Tongue (tissue), 2 donors: Measurements from ENCODE around the gene ISM1. TPM values are rescaled to one million over a fixed set of nuclear protein-coding genes. Genes with fewer than 3 reads are reported as not detected.

Experiments used
- DNase-seq: peaks from one replicate; pipeline ENCODE4 v3.0.0-alpha.2; 2015
- total RNA-seq: library from RNA; depleted of rRNA; stranded (reverse); fragments of >200 nt; gene quantifications from one replicate; pipeline ENCODE4 v1.2.3, GENCODE V29; 2014

Gene ISM1
- total RNA-seq, 1 donor from 2014 or later: 7.6 TPM

DNA sequence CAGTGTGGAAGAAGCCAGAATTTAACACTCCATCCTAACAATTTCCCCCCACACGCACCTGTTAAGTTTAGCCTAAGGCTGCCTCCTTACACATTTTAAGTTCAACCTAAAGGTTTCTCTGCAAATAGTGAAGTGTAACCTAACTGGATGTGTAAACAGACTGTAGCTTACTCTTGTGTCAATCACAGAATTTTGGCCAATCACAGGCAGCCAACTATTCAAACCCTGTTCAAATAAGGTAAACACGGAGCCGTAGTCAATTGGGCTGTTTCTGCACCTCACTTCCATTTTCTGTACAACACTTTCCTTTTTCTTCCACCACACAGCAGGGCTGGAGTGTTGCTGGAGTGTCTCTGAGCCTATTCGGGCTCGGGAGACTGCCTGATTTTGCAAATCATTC, 92.1 kb downstream of the ISM1 start:
- DNase-seq: no peak

GRCh38 chr20:13317439-13317838, 96.4 kb downstream of the ISM1 start:
- DNase-seq: no peak

DNA sequence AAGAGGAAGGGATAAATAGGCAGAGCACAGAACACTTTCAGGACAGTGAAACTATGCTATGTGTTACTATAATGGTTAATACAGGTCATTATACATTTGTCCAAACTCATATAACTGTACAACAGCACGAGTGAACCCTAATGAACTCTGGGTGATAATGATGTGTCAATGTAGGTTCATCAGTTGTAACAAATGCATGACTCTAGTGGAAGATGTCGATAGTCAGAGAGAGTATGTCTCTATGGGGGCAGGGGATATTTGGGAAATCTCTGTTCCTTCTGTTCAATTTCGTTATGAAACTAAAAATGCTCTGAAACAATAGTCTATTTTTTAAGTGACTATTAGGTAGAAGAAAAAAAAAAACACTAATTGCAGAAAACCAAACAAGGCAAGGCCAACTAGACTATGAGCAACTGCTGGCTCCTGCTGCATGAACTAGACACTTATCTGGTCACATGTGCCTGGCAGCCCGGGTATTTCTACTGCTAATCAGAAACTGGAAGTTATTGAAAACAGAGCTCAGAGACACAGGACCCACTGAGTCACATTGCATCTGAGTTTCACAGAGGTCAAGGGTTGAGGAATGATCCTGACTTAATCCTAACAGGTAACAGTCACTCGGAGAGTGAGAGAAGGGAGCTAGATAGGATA, 97.9 kb downstream of the ISM1 start:
- no peak for DNase-seq

GRCh38 chr20:13320702-13321101, 99.6 kb downstream of the ISM1 start:
- no peak for DNase-seq

DNA sequence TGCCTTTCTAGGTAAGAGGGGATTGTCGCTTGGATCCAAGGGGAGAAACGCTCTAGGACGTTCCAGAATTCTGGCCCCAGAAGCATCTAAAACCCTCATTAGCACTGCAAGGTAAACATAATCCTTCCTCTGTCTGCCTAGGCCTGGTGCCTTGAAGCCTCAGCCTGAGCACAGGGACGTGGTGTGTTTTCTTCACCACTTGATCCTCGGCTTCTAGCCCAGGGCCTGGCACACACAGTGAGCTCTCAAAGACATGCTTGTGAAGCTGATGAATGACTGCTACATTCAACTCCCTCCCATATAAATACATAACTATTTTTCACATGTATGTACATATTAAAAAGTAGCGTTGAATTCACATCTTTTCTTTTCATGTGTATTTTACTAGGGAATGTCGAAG, 100.3 kb downstream of the ISM1 start:
- DNase-seq: peak; percentile 26

- DNase-seq: peak; percentile 29
Measured at GRCh38 chr20:13322198-13322597, 101.1 kb downstream of the ISM1 start.

DNA sequence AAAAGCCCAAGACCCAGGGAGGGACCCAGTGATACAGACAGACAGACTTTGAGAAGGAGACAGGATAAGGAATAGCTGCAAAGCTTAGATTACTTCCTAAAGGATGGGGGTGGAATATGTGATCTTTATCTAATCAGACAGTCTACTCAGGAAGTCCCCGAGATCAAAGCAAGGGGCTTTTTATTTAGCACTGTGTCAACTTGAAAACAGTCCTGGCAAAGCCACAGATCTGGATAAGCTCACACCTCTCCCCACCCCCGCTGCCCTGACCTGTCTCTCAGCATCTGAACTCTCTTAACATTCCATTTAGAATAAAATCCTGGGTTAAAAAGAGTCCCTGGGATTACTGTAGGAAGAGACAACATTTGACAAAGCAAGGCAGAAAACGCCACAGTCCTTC, 101.5 kb downstream of the ISM1 start:
- DNase-seq: no peak

DNA sequence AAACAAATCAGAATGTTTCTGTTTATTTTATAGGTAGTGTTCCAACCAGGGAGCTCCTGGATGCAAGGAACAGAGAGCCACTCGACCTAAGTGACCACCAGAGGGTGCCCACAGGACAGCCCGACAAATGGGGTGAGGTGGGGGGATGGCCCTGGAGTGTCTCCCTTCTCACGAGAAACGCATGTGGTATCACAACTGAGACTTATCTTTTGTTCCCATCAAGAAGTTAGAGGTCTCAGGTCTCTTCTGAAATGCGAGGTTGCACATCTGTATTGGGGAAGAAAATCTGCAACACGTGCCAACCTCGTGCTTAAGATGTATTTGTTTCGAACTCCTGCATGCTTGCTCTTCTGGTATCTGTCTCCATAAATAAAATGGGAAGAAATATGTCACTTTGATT, 104.0 kb downstream of the ISM1 start:
- DNase-seq: no peak

GRCh38 chr20:13325796-13326340, 104.8 kb downstream of the ISM1 start:
- no peak for DNase-seq

- DNase-seq: no peak
Measured at GRCh38 chr20:13331536-13331935, 110.5 kb downstream of the ISM1 start.

- no peak for DNase-seq
Measured at GRCh38 chr20:13333036-13333435, 112.0 kb downstream of the ISM1 start.

DNA sequence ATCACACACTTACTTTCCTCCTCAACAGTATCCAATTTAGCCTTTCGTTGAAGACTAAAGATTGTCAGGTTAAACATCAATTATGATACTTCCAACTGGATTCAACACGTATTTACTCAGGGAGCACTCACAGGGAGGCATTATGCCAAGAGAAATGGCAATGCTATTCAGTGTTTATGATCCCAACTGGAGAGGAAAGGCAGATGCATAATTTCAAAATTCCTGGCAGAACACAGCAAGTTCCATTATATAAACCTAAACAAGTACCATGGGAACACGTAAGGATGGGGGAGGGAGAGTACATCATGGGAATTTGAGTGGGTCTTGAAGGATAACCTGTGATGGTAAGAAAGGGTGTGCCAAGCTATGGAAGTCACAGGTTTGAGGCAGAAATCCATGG, 112.7 kb downstream of the ISM1 start:
- DNase-seq: peak; percentile 64

GRCh38 chr20:13336308-13337089, 115.4 kb downstream of the ISM1 start:
- no peak for DNase-seq

GRCh38 chr20:13337090-13337784, 116.2 kb downstream of the ISM1 start:
- no peak for DNase-seq

DNA sequence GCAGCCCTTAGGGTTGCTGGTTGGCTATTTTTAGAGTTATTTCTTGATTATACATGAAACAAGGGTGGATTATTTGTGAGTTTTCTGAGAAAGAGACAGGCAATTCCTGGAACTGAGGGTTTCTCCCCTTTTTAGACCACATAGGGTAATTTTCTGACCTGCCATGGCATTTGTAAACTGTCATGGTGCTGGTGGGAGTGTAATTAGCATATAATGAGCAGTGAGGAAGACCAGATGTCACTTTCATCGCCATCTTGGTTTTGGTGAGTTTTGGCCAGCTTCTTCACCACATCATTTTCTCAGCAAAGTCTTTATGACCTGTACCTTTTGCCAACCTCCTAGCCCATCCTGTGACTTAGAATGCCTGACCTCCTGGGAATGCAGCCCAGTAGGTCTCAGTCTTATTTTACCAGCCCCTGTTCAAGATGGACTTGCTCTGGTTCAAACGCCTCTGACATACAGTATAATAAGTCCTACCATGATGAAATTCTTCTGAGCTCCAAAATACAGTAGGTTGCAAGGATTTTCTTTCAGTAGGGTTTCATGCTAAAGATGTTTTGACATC, 117.1 kb downstream of the ISM1 start:
- DNase-seq: no peak

DNA sequence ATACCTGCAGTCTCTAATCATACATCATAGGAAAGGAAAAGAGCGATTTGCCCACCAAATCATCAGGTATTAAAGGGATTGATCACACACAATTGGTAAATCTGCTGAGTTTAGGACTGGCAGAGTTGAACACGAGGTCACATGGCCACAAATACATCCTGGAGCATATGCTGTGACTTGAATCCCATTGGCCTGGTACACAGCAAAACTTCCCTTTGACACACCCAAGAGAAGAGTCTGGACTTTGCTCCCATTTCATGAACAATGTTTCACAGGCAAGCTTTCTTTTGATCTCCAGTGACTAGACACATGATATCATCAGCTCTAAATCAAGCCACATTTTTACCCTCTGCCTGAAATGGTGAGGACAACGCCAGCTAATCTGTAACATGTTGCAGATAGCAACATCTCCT, 117.9 kb downstream of the ISM1 start:
- no peak for DNase-seq

- DNase-seq: no peak
Measured at GRCh38 chr20:13340088-13340487, 119.0 kb downstream of the ISM1 start.

DNA sequence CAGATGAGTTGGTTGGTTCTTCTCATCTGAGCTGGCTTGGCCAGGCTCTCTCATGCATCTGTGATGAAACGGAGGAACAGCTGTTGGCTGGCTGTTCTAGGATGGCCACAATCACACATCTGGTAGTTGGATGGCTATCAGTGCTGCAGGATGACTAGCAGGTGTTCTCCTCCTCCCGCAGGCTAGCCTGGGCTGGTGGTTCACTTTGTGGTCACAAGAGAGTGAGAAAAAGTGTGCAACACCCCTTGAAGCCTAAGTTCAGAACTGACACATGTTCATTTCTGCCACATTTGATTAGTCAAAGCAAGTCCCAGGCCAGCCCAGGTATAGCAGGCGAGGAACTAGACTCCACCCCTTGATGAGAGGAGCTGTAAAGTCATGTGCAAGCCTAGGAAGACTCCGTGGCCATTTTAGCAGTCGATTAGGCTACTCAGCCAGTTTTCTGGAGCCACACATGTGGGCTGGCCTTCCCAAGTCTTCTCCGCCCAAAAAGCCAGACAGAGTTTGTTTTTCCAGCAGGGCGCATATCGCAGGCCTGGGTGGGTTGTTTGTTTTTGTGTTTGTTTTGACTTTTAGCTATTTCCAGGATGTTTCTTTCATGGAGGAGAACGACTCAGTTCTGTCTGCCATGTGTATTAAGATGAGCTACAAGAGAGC, 120.8 kb downstream of the ISM1 start:
- no peak for DNase-seq

GRCh38 chr20:13342469-13343242, 121.6 kb downstream of the ISM1 start:
- DNase-seq: no peak

DNA sequence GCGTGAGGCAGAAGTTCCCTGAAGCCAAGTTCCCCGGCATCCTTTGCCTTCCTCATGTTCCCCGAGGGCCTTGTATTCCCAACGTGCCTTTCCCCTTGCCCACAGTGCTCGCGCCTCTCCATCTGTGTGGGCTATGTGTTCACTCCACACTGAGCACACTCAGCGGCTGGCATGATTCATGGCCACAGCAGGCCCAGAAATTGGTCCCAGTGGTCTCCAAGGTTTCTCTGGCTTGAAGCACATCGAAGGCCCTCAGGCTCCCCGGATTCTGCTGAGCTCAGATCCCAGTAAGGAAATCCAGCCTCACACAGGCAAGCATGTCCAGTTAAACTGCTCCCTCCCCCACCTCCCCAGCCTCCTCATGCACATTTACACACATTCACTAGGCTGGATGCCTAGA, 123.6 kb downstream of the ISM1 start:
- DNase-seq: peak; percentile 15
